ENCODE data around the gene SPATA45.
A peak's percentile ranks its signal among the peaks of the same experiment; 100 is the strongest.
"Not testable (repeated sequence)": the region's sequence is repeated elsewhere in the genome, so short reads cannot be mapped to it uniquely, and the experiment has no call there.

SPATA45 gene

DNA sequence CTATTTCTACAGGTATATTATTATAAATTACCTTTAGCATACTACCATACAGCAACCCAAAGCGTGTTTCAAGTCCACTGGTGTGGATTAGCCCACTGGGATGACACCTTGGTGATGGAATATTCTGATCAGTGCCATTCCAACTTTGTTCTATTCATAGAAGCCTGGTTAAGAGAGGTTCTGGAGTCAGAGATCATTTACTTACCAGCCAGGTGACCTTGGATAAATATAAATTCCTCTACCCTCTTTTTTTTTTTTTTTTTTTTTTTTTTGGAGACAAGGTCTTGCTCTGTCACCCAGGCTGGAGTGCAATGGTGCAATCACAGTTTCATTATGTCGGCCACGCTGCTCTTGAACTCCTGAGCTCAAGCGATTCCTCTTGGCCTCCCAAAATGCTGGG, at the start of gene SPATA45:
TSS of gene SPATA45 (minus strand) at position 101 of the 400 bp plus-strand sequence. CDS start 11,500 bp downstream, outside the sequence.
- no peak for DNase-seq

DNA sequence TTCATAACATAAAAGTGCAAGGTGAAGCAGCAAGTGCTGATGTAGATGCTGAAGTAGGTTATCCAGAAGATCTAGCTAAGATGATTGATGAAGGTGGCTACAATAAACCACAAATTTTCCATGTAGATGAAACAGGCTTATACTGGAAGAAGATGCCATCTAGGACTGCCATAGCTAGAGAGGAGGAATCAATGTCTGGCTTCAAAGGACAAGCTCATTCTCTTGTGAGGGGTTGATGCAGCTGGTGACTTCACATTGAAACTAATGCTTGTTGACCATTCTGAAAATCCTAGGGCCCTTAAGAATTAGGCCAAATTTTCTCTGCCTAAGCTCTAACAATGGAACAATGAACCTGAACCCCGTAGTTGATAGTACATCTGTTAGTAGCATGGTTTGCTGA, 44.7 kb upstream of the SPATA45 start:
- DNase-seq, result no peak

DNA sequence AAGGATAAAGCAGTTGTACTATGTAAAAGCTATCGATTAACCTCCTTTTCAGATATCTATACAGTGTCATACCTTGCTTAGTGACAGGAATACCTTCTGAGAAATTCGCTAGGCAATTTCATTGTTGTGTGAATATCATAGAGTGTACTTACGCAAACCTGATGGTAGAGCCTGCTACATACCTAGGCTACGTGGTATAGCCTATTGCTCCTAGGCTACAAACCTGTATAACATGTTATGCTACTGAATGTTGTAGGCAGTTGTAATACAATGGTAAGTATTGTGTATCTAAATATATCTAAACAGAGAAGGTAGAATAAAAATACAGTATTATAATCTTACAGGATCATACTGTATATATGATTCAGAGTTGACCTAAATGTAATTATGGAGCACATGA, 37.1 kb upstream of the SPATA45 start:
- no peak for DNase-seq

DNA sequence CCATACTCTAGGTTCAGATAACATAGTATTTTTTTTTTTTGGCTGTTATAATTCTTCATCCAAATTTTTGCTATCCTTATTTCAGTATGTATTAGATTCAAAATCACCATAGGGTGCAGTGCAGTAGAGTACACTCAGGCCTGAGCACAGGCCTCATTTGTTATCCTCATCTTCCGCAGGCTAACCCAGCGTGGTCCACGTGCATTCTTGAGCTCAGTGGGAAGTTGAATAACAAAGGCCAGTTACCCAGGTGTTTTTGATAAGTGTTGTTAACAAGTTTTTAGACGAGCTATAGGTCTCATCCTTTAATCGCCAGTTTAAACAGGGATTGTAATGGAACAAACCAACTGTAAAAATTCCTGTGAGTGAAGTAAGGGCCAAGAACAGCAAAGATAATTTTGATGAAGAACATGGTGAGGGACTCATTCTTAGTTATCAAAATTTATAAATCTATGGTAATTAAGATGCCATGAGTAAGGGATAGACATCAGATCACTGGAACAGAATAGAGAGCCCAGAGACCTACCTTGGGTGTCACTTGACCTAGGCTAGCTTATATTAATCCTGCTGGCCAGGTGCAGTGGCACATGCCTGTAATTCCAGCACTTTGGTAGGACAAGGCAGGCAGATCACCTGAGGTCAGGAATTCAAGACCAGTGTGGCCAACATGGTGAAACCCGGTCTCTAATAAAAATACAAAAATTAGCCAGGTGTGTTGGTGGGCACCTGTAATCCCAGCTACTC, 32.7 kb upstream of the SPATA45 start:
- DNase-seq, result no peak

DNA sequence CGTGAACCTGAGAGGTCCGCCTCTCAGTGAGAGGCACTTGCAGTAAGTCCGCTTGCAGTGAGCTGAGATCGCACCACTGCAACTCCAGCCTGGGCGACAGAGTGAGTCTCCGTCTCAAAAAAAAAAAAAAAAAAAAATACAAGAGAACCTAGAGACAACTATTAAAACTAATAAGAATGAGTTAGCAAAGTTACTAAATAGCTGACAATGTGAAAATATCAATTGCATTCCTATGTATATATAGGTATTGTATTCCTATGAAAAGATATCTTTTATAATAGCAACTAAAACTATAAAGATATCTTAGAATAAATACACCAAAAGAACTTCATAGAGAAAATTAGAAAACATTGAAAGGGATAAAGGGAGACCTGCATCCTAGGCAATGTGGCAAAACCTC, 31.0 kb upstream of the SPATA45 start:
- DNase-seq, result no peak

DNA sequence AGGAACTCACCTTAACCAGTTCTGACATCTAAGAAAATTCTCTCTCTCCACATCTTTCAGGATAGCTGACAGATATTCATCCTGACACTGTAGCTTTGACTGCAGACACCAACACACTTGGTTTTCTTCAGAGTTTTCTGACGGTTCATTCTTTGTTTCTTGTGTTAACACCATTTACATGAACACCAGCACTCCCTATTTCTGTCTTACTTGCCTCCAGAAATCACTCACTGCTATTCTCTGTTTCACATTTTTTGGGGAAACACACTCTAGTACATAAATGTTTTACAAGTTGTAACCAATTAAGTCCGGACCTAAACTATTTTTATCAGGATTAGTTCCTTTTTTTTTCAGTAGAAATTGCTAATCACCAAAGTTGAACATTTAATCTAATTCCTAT, 26.1 kb upstream of the SPATA45 start:
- no peak for DNase-seq

DNA sequence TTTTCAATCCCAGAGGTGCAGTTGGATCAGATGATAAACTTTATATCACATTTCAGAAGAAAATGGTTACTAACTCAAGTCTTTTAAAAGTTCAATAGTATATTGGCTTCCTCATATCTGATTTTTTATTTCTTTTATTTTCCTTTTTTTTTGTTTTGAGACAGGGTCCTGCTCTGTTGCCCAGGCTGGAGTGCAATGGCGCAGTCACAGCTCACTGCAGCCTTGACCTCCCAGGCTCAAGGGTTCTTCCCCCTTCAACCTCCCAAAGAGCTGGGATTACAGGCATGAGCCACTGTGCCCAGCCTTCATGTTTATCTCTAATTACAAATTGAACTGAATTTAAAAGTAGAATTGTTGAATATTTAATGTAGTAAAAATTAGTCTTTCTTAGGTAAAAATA, 24.5 kb upstream of the SPATA45 start:
- DNase-seq, result no peak

DNA sequence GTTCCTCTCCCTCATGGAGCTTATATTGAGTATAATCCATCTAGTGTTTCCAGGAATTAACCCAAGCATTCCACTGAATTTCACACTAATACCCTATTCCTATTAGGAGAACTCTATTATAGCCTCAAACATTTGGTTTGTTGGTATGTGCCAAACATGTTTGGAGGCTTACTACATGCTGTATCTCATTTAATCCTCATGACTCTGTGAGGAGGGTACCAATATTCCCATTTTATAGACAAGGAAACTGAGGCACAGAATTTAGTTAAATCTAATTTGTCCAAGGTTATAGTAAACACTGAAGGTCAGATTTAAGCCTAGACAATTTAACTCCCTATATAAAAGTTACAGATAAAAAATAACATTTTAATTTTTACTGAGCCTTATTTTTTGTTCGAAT, 19.7 kb upstream of the SPATA45 start:
- no peak for DNase-seq

DNA sequence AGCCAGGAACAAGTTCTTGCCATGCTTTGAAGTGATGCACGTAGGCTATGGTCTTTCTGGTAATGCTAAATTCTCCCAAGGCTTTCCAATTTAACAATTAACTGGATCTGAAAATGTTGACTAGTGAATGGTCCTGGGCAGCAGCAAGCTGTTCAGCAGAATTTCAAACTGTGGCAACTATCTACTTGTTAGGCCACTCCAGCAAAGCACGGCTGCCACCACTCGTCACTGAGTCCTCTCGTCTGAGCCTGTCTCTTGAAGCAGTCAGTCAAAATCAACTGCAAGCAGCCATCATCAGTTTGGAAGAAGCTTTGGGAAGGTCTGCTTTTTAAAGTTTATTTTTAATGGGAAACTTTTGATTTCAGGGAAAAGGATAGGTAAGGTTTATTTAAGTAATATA, 16.8 kb upstream of the SPATA45 start:
- DNase-seq, result no peak

DNA sequence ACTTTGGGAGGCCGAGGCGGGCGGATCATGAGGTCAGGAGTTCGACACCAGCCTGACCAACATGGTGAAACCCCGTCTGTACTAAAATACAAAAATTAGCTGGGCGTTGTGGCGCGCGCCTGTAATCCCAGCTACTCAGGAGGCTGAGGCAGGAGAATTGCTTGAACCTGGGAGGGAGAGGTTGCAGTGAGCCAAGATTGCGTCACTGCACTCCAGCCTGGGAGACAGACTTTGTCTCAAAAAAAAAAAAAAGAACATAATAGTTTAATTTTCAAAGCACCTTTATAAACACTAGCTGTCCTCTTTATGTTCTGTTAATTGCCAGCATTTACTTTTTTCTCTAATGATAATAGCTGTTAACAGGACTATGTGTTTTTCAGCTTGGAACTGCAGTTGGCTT, 15.9 kb upstream of the SPATA45 start:
- not testable (repeated sequence) for DNase-seq

DNA sequence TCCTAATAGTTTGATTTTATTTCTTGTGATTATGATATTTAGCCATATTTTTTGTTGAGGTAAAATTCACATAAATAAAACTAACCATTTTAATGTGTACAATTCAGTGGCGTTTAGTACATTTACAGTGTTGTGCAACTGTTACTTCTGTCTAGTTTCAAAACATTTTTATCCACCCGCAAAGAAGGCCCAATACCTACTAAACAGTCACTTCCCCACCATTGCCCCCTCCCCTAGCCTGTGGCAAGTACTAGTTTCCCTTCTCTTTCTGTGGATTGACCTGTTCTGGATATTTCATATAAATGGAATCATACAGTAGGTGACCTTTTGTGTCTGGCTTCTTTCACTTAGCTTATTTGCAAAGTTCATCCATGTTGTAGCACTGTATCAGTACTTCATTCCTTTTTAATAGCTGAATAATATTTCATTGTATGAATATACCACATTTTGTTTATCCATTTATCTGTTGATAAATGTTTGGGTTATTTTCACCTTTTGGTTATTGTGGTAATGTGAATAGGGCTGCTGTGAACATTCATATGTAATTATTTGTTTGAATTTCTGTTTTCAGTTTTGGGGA, 14.8 kb upstream of the SPATA45 start:
- no peak for DNase-seq

DNA sequence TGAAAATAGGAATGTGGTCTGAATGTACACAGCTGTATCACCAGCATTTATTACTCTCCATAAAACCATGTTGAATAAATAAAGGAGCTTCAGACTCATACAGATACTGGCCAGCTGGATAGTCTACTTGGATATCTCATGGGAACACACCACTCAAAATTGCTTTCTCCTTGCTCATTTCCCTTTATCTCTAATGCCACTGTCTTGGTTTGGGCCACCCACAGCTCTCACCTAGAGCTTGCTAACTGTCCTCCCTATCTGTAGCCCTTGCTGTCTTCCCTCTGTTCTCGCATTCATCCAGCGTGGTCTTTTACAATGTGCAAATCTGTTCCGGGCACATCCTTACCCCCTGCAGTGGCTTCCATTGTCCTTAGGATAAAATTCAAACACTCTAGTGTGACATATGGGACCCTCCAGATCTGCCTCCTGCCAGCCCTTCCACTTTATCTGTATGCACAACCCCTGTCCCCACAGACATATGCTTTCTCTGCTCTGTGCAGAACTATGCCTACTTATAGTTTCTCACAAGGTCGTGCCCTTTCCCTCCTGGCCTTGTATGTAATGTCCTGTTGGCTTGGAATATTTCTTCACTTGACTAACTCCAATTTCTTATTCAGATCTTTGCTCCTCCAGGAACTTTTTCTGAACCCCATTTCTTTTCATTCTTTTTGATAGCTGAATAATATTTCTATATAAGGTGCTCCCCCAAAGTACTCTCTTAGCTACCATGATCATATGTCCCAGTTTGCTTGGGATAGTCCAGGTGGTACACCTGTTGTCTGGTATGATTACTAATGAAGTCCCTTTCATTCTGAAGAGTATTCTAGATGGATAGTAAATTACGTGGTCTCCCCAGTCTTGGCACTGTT, 13.5 kb upstream of the SPATA45 start:
- DNase-seq, result no peak

DNA sequence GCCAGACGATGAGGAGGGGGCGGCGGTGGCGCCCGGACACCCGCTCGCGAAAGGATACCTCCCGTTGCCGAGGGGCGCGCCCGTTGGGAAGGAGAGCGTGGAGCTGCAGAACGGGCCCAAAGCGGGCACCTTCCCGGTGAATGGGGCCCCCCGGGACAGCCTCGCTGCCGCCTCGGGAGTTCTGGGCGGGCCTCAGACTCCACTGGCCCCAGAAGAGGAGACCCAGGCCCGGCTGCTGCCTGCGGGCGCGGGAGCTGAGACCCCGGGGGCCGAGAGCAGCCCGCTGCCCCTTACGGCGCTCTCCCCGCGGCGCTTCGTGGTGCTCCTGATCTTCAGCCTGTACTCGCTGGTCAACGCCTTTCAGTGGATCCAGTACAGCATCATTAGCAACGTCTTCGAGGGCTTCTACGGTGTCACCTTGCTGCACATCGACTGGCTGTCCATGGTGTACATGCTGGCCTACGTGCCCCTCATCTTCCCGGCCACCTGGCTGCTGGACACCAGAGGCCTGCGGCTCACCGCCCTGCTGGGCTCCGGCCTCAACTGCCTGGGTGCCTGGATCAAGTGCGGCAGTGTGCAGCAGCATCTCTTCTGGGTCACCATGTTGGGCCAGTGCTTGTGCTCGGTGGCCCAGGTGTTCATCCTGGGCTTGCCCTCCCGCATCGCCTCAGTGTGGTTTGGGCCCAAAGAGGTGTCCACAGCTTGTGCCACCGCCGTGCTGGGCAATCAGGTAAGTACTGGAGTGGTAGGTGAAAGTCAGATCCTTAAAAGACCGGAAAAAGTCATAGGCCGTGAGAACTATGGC, 11.2 kb upstream of the SPATA45 start:
- DNase-seq, result peak; percentile 25 to 26

DNA sequence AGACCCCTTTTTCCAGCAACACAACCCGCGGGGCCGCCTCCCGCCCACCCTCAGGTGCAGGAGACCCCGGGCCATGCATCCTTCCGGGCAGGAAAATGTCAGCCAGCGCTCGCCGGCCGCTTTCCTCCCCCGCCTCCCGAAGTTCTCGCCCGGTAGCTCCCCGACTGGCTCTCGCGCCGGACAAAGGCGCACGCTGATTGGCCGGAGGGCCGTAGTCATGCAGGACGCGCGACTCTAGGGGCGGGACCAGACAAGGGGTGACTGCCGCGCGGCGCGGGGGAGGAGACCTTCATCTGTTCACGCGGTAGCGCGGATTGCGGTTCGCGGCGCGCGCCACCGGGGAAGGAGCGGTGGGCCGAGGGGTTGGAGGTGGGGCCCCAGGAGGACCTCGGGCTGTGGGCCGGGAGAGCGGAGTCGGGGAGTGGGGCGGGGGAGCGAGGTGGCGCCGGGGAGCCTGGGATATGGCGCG, 10.6 kb upstream of the SPATA45 start, which contains the start of gene FLVCR1:
TSS of gene FLVCR1 (plus strand) at position 284 of the 469 bp plus-strand sequence. CDS start at position 462, 178 bp downstream.
- DNase-seq, result peak; percentile 96 to 97

DNA sequence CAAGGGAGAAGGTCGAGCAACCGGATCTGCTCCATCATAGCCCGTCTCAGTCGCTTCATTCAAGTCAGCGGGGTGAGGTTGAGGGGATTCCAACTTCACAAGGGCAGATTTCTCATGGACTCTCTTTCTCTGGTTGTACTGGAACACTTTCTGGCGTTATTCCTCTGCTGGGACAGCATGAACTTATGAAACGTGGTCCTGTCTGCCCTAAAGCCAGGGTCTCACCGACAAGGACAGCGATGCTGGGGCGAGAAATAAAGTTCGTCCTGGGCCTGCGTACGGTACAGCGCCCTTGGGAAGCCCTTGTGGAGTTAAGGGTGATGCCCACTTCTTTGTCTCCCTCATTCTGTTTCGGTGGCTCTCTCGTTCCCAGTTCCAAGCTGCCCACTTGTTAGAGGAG, 9.3 kb upstream of the SPATA45 start:
- DNase-seq, result no peak

DNA sequence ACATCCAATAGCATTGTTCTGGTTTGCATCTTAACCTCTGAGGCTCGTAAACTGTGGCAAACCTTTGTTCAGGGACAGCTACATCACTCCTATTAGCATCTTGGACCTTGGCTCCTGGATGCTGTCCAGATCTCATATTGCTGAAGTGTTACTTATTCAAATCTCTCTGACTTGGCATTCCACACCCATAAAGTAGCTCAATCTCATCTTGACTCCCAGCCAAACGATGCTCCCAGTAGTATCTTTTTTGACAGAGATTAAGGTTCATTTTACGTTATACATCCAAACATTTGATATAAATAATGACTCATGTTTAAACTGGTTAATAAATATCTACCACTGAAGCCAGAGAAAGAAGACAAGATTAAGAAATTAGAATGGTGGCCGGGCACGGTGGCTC, 6.2 kb upstream of the SPATA45 start:
- no peak for DNase-seq

DNA sequence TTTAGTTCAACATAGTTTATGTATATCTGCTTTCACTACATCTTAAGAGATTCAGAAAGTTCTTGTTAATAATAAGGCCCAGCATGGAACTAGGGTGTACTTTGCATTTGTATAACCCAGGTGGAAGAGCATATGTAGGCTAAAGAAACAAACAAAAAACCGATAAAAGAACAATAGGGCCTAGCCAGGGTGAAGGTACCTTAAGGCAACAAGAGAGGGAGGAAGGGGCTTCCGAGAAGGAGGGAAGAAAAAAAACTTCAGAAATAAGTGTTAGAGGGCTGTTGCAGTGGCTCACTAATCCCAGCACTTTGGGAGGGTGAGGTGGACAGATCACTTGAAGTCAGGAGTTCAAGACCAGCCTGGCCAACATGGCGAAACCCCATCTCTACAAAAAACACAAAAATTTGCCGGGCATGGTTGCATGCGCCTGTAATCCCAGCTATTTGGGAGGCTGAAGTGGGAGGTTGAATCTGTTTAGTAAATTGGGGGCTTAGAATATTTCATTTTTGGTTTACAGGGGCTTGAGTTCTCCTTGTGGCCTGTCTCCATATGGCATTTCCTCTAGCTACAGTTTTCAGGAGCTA, 4.7 kb upstream of the SPATA45 start:
- no peak for DNase-seq

DNA sequence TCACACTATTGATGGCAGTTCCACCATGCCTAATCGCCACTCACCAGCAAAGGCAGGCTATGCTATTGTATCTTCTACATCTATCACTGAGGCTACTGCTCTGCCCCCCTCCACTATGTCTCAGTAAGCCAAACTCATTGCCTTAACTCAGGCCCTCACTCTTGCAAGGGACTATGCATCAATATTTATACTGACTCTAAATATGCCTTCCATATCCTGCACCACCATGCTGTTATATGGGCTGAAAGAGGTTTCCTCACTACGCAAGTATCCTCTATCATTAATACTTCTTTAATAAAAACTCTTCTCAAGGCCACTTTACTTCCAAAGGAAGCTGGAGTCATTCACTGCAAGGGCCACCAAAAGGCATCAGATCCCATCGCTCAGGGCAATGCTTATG, 2.9 kb downstream of the SPATA45 start:
- DNase-seq, result not testable (repeated sequence)

DNA sequence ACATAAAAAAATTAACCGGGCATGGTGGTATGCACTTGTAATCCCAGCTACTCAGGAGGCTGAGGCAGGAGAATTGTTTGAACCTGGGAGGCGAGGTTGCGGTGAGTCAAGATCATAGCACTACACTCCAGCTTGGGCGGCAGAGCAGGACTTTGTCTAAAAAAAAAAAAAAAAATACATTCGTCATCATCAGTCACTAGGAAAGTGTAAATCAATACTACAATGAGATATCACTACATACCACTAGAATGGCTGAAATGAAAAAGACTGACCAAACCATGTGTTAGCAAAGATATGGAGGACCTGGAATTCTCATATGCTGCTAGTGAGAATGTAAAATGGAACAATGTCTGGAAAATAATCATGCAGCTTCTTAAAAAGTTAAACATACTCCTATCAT, 9.3 kb downstream of the SPATA45 start:
- DNase-seq, result no peak

DNA sequence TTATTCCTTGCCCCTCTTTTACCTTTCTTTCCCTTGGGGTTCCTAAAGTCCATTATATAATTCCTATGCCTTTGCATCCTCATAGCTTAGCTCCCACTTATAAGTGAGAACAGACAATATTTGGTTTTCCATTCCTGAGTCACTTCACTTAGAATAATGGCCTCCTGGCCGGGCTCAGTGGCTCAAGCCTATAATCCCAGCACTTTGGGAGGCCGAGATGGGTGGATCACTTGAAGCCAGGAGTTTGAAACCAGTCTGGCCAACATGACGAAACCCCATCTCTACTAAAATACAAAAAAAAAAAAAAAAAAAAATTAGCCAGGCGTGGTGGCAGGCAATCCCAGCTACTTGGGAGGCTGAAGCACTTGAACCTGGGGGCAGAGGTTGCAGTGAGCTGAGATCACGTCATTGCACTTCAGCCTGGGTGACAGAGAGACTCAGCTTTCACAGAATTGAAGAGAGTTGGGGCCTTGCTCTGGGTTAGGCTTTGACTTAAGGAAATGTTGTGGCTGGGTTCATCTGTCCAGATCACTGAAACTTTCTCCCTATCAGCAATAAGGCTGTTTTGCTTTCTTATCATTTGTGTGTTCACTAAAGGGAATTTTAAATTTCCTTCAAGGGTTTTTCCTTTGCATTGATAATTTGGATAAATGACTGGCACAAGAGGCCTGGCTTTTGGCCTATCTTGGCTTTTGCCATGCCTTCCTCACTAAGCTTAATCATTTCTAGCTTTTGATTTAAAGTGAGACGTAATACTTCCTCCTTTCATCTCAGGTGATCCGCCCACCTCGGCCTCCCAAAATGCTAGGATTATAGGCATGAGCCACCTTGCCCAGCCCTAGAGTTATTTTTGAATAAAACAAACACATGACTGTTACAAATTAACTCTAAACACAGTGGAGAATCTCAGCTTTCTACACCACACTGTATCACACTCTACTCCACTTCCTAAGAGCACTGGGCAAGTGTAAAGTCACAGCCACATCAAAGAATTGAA, 13.9 kb downstream of the SPATA45 start:
- DNase-seq, result peak in 1 of 2 experiments; percentile 13

DNA sequence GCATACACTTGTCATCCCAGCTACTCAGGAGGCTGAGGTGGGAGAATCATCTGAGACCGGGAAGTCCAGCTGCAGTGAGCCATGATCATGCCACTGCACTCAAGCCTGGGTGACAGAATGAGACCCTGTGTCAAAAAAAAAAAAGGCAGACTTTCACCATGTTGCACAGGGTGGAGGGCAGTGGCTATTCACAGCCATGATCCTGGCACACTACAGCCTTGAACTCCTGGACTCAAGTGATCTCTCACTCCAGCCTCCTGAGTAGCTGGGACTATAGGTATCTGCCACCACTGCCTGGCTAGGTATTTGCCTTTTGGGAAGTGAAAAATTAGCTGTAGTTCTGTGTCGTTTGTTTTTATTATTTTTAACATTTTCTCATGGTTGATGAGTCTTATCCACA, 19.1 kb downstream of the SPATA45 start:
- DNase-seq, result no peak
